ENCODE measurements around the gene ZNF80.

Gene ZNF80

DNA sequence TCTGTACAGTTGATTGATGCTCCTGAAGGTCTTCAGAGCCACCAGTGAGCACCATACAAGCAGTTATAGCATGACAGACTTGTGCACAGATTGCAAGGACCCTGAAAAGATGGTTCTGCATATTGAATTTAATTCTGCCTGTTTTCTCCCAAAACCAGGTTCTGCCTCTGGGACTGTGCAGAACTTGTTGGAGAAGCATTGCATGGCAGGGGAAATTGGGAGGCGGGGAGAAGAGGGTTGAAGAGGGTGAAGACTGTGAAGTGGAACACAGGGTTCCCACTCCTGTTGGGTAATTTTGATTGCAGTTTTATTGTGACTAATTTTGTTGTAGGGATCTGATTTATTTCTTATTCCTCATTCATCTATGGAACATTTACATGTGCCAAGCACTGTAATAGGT, 10.3 kb downstream of the ZNF80 start:
- TF ChIP-seq GATA2 (IDR thresholded peaks at IDR 0.05; ENCODE audit: low read depth, low read length) (no peak), GATA3 (IDR thresholded peaks at IDR 0.05; ENCODE audit: low read depth, low read length) (no peak)

DNA sequence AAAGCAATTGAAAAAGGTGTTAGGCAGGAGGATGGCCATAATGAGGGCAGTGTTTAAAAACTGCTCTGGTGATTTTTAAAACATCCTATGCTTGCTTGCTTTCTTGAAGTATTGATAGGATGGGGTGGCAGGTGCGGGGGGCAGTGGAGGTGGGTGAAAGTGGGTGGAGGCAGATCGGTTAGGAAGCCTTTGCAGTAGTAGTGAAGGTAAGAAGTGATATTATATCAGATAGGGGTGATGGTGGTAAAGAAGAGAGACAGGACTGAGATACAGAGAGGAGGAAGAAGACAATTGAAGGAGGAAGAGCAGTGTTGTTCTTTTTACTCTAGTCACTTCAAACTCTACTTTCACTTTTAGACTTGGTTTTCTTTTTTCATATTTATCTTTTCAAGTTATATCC, 11.1 kb downstream of the ZNF80 start:
- TF ChIP-seq GATA3 (IDR thresholded peaks at IDR 0.05; ENCODE audit: low read depth, low read length): no peak
- TF ChIP-seq GATA2 (IDR thresholded peaks at IDR 0.05; ENCODE audit: low read depth, low read length): no peak

DNA sequence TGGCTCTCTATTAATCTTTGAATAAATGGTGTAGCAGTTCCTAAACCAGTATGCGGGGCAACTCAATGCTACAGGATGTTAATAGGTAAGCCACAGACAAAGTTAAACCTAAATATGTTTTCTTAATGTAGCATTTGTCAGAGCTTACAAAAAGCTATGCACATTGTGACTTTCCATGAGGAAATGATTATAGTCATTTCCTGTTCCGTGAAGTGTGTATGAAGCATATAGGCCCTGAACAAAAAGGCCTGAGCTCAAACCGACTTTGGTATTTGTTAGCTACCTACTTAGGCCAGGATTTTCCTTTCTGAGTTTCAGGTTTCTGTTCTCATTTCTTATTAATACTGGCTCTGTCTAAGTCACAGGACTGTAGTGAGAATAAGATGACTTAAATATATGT, 14.2 kb downstream of the ZNF80 start:
- no peak for TF ChIP-seq GATA2 (IDR thresholded peaks at IDR 0.05; ENCODE audit: low read depth, low read length)
- no peak for TF ChIP-seq GATA3 (IDR thresholded peaks at IDR 0.05; ENCODE audit: low read depth, low read length)

DNA sequence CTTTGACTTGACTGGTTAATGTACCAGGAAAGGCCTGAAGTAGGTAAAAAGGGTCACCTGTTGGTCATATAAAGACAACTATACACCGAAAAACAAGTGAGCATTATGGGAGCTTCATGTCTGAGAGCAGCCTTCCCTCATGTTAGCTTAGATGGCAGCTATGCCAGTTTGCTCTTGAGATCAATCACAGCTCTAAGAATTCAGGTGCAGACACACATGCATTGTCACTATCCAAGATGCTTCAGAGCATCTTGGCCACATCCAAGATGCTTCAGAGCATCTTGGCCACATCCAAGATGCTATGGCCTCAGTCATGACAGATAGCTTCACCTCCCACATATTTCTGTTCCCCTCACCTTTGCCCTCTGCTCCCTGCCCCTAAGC, 15.5 kb downstream of the ZNF80 start:
- TF ChIP-seq GATA2 (IDR thresholded peaks at IDR 0.05; ENCODE audit: low read depth, low read length): no peak
- no peak for TF ChIP-seq GATA3 (IDR thresholded peaks at IDR 0.05; ENCODE audit: low read depth, low read length)

DNA sequence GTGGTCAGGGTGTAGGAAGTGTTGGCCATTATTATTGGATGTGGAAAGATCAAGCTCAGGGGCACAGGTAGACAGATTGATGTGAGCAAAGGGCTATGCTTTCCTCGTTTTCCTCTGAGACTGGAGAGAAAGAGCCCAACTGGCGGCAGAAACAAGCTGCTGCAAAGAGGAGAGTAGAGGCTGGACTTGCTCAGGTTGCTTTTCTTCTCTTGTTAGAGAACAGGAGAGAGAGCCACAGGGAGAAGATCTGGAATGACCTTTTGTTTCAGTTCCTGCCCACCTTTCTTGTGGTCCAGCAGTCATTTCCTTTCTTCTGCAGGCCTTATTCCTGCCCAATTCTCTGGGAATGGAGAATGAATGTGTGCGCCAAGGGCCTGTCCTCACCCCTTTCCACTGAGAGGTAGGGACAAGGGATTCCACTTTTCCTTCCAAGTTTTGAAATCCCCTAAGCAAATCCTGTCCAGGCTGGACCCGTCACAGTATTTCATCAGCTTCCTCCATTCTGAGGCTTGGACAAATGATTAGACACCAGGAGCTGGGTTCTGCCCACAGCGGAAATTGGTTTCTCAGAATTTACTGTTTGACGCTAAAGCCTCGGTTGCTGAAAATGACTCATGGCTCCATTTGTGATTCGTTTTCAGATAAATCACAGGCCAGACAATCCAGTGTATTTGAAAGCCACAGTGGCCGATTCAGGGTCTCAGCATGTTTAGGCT, 16.1 kb downstream of the ZNF80 start:
- TF ChIP-seq GATA3 (IDR thresholded peaks at IDR 0.05; ENCODE audit: low read depth, low read length): no peak
- TF ChIP-seq GATA2 (IDR thresholded peaks at IDR 0.05; ENCODE audit: low read depth, low read length): no peak

DNA sequence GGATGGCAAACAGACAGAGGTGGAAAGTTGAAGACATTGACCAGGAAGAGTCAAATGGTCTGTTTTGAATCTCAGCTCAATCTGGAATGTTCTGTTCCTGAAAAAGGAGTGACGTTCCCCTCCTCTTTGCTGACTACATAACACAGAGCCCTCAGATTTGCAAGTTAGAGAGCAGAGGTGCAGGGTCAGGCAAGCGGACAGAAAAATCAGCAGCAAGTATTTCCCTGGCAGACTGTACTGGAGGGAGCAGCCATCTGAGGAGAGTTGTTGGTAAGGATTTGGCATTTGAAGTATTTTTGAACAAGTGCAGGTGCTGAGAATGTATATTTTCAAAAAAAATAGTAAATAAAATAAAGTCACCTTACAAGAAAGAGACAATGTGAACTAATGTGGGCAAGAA, 17.6 kb downstream of the ZNF80 start:
- no peak for TF ChIP-seq GATA3 (IDR thresholded peaks at IDR 0.05; ENCODE audit: low read depth, low read length)
- no peak for TF ChIP-seq GATA2 (IDR thresholded peaks at IDR 0.05; ENCODE audit: low read depth, low read length)

DNA sequence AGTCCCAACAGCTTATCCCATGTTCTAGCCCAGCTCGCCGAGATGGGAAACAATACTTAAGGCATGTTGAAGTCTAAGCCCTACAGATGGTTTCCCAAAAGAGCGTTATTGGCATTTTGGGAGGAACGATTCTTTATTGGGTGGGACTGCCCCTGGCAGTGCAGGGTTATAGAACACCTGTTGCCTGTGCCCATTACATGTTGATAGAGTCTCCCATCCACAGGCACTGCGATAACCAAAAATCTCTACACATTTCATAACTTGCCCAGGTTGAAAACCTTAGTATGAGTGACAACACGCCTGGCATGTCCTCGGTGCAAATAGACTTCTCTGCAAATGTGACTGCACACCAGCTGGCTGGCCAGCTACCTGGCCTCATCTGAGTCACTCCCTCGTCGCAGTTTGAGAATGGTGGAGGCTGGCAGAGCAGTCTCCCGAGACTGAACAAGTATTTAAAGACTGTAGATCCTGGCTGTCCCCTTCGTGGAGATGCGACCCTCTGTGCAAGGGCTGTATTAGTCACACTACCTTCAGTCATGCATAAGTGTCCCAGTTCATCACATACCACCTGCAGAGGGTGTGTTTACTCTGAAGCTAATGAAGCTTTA, 18.7 kb downstream of the ZNF80 start:
- no peak for TF ChIP-seq GATA3 (IDR thresholded peaks at IDR 0.05; ENCODE audit: low read depth, low read length)
- TF ChIP-seq GATA2 (IDR thresholded peaks at IDR 0.05; ENCODE audit: low read depth, low read length): no peak

DNA sequence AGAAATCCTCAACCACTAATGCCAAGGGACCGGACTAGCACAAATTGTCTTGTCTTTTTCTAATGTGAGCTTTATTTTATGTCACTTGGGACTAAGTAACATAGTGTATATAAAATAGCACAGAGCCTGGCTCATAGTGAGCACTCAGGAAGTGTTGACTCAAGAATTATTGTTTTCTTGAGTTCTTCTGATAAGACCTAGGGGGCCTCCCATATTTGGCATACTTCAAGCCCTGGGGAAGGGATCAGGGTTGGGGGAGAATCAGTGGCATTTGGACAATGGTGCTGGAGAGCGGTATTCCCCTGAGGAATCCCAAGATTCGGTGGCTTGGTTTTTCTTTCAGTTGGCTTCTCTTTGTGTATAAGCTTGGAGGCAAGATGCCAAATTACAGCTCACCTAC, 19.4 kb downstream of the ZNF80 start:
- TF ChIP-seq GATA2 (IDR thresholded peaks at IDR 0.05; ENCODE audit: low read depth, low read length) (no peak), GATA3 (IDR thresholded peaks at IDR 0.05; ENCODE audit: low read depth, low read length) (no peak)

DNA sequence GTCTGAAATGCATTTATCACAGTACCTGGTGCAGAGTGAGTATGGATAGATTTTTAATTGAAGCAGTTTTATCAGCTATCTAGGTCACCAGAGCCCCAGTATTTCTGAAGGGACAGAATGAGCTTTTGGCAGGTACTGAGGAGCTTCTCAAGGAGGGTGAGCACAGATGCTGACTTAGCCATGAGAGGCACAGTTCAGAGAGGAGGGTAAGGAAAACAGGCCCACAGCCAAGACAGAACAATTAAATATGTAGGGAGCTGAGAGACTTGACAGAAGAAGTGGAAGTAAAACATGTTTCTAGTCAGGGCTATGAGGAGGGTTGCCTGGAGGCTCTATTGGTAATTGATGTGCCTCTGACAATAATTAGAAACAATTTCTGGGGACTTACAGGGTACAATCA, 20.1 kb downstream of the ZNF80 start:
- TF ChIP-seq GATA3 (IDR thresholded peaks at IDR 0.05; ENCODE audit: low read depth, low read length) (no peak), GATA2 (IDR thresholded peaks at IDR 0.05; ENCODE audit: low read depth, low read length) (no peak)

DNA sequence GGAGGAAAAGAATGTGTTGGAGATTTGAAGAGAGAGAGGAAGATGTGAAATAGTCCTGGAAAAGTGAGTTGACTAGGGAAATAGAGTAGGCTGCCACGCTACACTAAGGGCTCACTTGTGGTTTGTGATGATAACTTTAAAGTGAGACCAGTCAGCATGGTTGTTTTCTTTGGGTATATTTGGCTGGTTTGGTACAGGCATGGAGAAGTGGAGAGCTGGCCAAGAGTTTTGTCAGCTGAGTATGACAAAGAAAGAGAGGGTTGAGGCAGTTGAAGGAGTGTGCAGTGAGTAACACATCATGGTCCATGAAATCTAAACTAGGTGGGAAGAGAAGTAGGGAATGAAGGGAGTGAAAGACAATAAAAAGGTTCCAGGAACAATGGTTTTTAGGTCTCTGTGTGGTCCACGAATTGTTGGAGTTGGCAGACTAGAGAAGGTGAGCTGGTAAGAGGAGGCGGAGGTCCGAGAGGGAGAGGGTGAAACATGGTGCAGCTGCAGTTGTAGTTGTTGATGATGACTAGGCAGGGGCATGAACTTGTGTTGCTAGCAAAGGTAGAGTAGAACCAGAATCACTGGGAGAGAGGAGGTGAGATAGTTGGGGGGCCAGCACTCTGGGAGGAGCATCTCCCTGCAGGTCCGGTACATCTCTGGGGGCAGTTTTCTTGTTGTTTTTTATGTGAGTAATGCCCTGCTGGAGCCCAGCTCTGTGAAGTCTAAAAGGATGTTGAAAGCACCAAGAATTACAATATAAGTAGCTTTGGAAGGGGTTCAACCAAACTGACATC, 21.0 kb downstream of the ZNF80 start:
- TF ChIP-seq GATA2 (IDR thresholded peaks at IDR 0.05; ENCODE audit: low read depth, low read length) (no peak), GATA3 (IDR thresholded peaks at IDR 0.05; ENCODE audit: low read depth, low read length) (no peak)

DNA sequence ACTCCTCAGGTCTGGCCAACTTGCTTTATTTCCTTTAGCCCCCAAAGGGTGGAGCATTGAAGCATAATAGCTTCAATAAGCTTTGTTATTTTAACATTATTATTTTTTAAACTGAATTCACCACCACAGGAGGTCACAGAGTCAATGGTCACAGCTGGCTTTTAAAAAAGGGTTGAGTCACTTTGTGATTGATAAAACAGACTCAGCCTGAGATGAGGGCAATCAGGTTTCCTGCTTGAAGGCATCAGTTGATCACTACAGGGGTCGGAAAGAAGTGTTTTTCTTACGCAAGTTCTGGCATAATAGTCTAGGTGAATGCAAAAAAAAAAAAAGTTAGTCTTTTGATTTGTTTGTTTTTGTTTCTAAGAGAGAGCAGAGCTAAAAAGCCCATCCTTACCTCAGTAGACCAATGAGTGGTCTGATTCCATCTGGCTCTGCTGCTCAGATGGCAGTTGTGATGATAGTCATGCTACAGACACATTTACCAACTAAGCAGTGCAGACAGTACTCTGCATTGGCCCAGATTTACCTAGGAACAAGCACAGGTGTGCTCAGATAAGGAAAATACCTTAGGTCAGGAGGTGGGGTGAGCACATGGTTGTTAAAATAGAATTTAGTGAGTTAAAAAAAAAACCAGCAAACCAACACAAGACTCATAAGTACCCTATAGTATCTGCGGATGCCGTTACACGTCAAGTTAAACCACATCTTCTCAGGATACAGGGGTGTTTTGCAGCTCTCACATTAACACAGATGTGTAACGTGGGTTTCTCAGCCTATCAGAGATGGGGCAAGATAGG, 22.6 kb downstream of the ZNF80 start:
- TF ChIP-seq GATA2 (IDR thresholded peaks at IDR 0.05; ENCODE audit: low read depth, low read length): no peak
- no peak for TF ChIP-seq GATA3 (IDR thresholded peaks at IDR 0.05; ENCODE audit: low read depth, low read length)

DNA sequence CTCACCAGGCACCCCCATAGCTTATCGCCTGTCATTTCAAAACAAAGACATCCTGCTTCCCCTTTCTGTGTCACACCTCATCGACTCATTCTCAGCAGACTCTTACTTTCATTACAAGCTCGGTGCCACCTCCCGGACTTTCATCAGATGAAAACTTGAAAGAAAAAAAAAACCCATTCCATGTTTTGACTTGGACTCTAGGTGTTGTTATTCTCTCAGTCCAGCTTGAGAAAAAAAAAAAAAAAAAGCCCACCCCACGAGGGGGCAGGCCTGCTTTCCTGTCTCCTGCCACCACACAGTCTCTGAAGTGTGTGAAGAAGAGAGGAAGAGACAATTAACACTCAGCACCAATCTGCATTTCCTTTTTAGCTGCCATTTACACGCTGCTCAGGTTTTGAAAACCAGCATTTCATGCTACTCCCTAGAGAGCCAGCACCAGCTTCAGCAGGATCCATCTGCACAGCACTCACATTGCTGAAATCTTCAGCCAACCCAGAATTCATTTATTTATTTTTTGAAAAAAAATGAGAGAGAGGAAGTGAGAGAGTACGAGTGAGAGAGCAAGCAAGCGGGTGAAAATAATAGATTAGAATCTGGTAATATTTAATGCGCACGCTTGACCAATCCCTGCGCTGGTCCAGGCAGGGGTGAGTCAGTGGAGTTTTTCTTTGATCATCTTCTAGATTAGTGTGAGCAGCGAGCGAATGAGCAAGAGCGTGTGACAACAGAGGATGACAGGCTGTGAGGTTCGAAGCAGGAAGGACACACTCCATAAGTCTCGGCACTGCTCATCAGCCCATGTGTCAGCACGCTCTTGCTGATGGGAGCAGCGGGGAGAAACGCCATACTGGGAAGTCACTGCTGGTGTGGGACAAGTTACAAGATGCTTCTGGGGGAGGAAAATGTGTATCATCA, 23.5 kb downstream of the ZNF80 start:
- peak; percentile 48; the same call in 1 of the 2 replicates for TF ChIP-seq GATA3 (IDR thresholded peaks at IDR 0.05; ENCODE audit: low read depth, low read length)
- TF ChIP-seq GATA2 (IDR thresholded peaks at IDR 0.05; ENCODE audit: low read depth, low read length): peak; percentile 79

DNA sequence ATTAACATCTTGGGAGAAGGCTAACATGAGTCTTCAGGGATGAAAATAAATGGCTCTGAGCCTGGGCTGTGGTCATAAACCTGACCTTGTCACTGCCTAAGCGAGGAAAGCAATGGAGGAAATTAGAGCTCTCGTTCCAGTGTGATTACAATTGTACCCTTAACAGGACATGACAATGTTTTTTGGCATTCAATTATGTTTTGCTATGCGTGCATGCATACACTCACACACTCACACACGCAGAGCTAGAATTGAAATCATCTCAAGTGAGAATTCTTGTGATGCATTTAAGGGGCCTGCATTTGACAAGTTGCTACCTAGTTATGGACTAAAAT, 24.1 kb downstream of the ZNF80 start:
- no peak for TF ChIP-seq GATA3 (IDR thresholded peaks at IDR 0.05; ENCODE audit: low read depth, low read length)
- no peak for TF ChIP-seq GATA2 (IDR thresholded peaks at IDR 0.05; ENCODE audit: low read depth, low read length)
